ENCODE measurements around the gene COG6. TPM values are rescaled to one million over a fixed set of nuclear protein-coding genes. Genes with fewer than 3 reads are reported as not detected.

Gene COG6
- total and polyA plus RNA-seq, 2 of the 13 experiments (the other 11 are each of a cell fraction or from before 2014, with no cell fraction given), result 23.5 to 26.1 TPM

- TF ChIP-seq DBP (CRISPR knock-in tag; IDR thresholded peaks at IDR 0.05; ENCODE audit: not compliant biosample characterization), result no peak
- TF ChIP-seq RFXANK (CRISPR knock-in tag; IDR thresholded peaks at IDR 0.05), result no peak
- TF ChIP-seq FUBP1 (CRISPR knock-in tag; IDR thresholded peaks at IDR 0.05; ENCODE audit: borderline replicate concordance), result no peak
- no peak for TF ChIP-seq SKIL (CRISPR knock-in tag; IDR thresholded peaks at IDR 0.05; ENCODE audit: borderline replicate concordance)
Measured at GRCh38 chr13:39641645-39642044, 13.8 kb upstream of the COG6 start (continued).

GRCh38 chr13:39646122-39646521, 9.3 kb upstream of the COG6 start:
- DNase-seq (ENCODE audit: low spot score) (no peak), ATAC-seq (no peak), FAIRE-seq (no peak)
- Histone ChIP-seq H3K79me2 (ENCODE audit: insufficient read depth, low read length) (no peaks in the 10 kb centered on the region), H4K20me1 (ENCODE audit: insufficient read depth, low read length) (no peaks in the 10 kb centered on the region), H3K27ac (ENCODE audit: extremely low read length, insufficient read depth, low read length) (no peak overlapping the region), H3K4me3 (replicated peaks in 1 of 3; ENCODE audit: insufficient read depth in 1 of 3, low read depth in 2 of 3, low read length in 3 of 3) (no peak overlapping the region), H2AFZ (ENCODE audit: low read length) (no peak overlapping the region), H3K9ac (ENCODE audit: insufficient read depth, low read depth, low read length) (no peak overlapping the region), H3K4me1 (ENCODE audit: insufficient read depth, low read length) (no peaks in the 10 kb centered on the region), H3K4me2 (ENCODE audit: low read depth, low read length) (no peak overlapping the region), H3K9me3 (ENCODE audit: low read length) (no peaks in the 10 kb centered on the region), H3K36me3 (replicated peaks in 1 of 2; ENCODE audit: control insufficient read depth in 1 of 2, insufficient read depth in 2 of 2, low read length in 2 of 2) (no peaks in the 10 kb centered on the region), H3K27me3 (ENCODE audit: control insufficient read depth in 1 of 2, insufficient read depth in 2 of 2, low read length in 2 of 2) (peaks cover 0 to 1% of the 10 kb centered on the region in 2 experiments; a peak in 1 of 5 replicates)
- ChIA-PET POLR2A (no interaction called here), CTCF (ENCODE audit: low intra/inter-chr PET ratio, low total read pairs) (no interaction called here)
- no TSS peak for BruUV-seq (replicated peaks)
- intact Hi-C loops (cut with micrococcal nuclease; ENCODE audit: unreplicated experiment), result no loop called here
- WGBS (ENCODE audit: low lambda C conversion rate), result 1% methylated on average over 4 of the region's 4 CpGs
- in situ Hi-C loops (cut with HindIII; ENCODE audit: extremely low pct_ligation_motif_present, low pct_unique_long_range_greater_than_20kb), result no loop called here
- TF ChIP-seq LBX2 (CRISPR knock-in tag; IDR thresholded peaks at IDR 0.05; ENCODE audit: borderline replicate concordance), result no peak
- no peak for TF ChIP-seq ZBTB44 (CRISPR knock-in tag; IDR thresholded peaks at IDR 0.05)
- TF ChIP-seq ZNF569 (CRISPR knock-in tag; IDR thresholded peaks at IDR 0.05; ENCODE audit: borderline replicate concordance), result no peak
- TF ChIP-seq RCOR2 (CRISPR knock-in tag; IDR thresholded peaks at IDR 0.05), result no peak
- TF ChIP-seq DZIP1 (CRISPR knock-in tag; IDR thresholded peaks at IDR 0.05), result no peak
- no peak for TF ChIP-seq HIVEP1 (CRISPR knock-in tag; IDR thresholded peaks at IDR 0.05)
- TF ChIP-seq ZNF740 (CRISPR knock-in tag; IDR thresholded peaks at IDR 0.05), result no peak

All from HepG2 (cell line).